SK-N-SH (cell line): ENCODE data around the gene LTBP1. TPM values are rescaled to one million over a fixed set of nuclear protein-coding genes. Genes with fewer than 3 reads are reported as not detected.

Source experiments
- CTCF ChIA-PET: fragments of 300-600, 350-600 bp; formaldehyde crosslinking; extraction: SDS; loops from one replicate; lab custom pipeline; 2021; lab: Yijun Ruan, JAX
- POLR2A ChIA-PET: fragments of 350-600 bp; sonication (Branson Sonifier 250); formaldehyde crosslinking; extraction: SDS; loops from one replicate; lab custom pipeline; 2020; ENCODE audit warnings: antibody characterized with exemption, inconsistent platforms; lab: Yijun Ruan, JAX
- DNase-seq: peaks from one replicate; pipeline ENCODE4 v3.0.0; 2012
- H2AFZ ChIP-seq: fragments of 200-600 bp; sonication (generic); 2 replicates; pipeline ENCODE4 v1.8.1; 2016; ENCODE audit warnings: antibody characterized with exemption, mild to moderate bottlenecking, low read depth
- H3F3A ChIP-seq: fragments of 200-600 bp; sonication (generic); replicated peaks from 2 replicates; pipeline ENCODE3; 2016; ENCODE audit warnings: antibody characterized with exemption, mild to moderate bottlenecking; ENCODE audit not compliant: insufficient read depth
- H3K27ac ChIP-seq, 2 experiments: fragments of 200-500 bp in 1 of 2; fragments of 200-600 bp in 1 of 2; sonication (Bioruptor generic) in 1 of 2; sonication (generic), shearing (Covaris generic) in 1 of 2; 2 replicates each; pipeline versions ENCODE4 v1.5.1 to v1.6.1; 2014 to 2016; ENCODE audit warnings: low read depth in 2 of 2, inconsistent platforms in 1 of 2, low read length in 1 of 2, mild to moderate bottlenecking in 1 of 2, mixed read lengths in 1 of 2
- H3K27me3 ChIP-seq: fragments of 200-600 bp; sonication (generic), shearing (Covaris generic); 2 replicates; pipeline ENCODE4 v1.6.1; 2016; ENCODE audit warnings: mixed run types; ENCODE audit not compliant: insufficient read depth
- H3K36me3 ChIP-seq, 2 experiments: fragments of 200-500 bp in 1 of 2; fragments of 200-600 bp in 1 of 2; sonication (Bioruptor generic) in 1 of 2; sonication (generic) in 1 of 2; replicated peaks in 1 of 2; 2 replicates each; pipeline versions ENCODE3 to v1.5.1; 2014 to 2016; ENCODE audit warnings: low read length in 1 of 2, mild to moderate bottlenecking in 1 of 2; ENCODE audit not compliant: insufficient read depth in 2 of 2, control insufficient read depth in 1 of 2
- H3K4me1 ChIP-seq, 2 experiments: fragments of 200-500 bp in 1 of 2; fragments of 200-600 bp in 1 of 2; sonication (Bioruptor generic) in 1 of 2; sonication (generic), shearing (Covaris generic) in 1 of 2; 2 replicates each; pipeline versions ENCODE4 v1.5.1 to v1.6.1; 2014 to 2016; ENCODE audit warnings: low read depth in 1 of 2, low read length in 1 of 2, mixed run types in 1 of 2; ENCODE audit not compliant: insufficient read depth in 2 of 2, control insufficient read depth in 1 of 2
- H3K4me2 ChIP-seq: fragments of 200-600 bp; sonication (generic), shearing (Covaris generic); 2 replicates; pipeline ENCODE4 v1.6.1; 2017; ENCODE audit warnings: mixed run types
- H3K4me3 ChIP-seq, 2 experiments: fragments of 200-500 bp in 1 of 2; fragments of 200-600 bp in 1 of 2; sonication (Bioruptor generic) in 1 of 2; sonication (generic), shearing (Covaris generic) in 1 of 2; 2 replicates each; pipeline versions ENCODE4 v1.5.1 to v1.8.1; 2014 to 2016; ENCODE audit warnings: low read depth in 2 of 2, inconsistent platforms in 1 of 2, low read length in 1 of 2, mild to moderate bottlenecking in 1 of 2, mixed read lengths in 1 of 2, moderate library complexity in 1 of 2
- H3K79me2 ChIP-seq: fragments of 200-600 bp; sonication (generic); 2 replicates; pipeline ENCODE4 v1.8.1; 2017; ENCODE audit warnings: mild to moderate bottlenecking; ENCODE audit not compliant: insufficient read depth
- H3K9ac ChIP-seq: fragments of 200-600 bp; sonication (generic); 2 replicates; pipeline ENCODE4 v1.6.1; 2017; ENCODE audit warnings: mixed run types
- H3K9me2 ChIP-seq: fragments of 200-600 bp; sonication (generic); 2 replicates; pipeline ENCODE4 v1.6.1; 2017; ENCODE audit warnings: mixed run types
- H3K9me3 ChIP-seq: fragments of 200-600 bp; sonication (generic); 2 replicates; pipeline ENCODE4 v1.6.1; 2017; ENCODE audit warnings: mixed run types, mild to moderate bottlenecking, moderate library complexity
- H4K20me1 ChIP-seq: fragments of 200-600 bp; sonication (generic); 2 replicates; pipeline ENCODE4 v1.6.1; 2017; ENCODE audit warnings: mild to moderate bottlenecking, mixed run types; ENCODE audit not compliant: insufficient read depth
- CHD2 ChIP-seq: fragments of 150-350 bp; IDR thresholded peaks from 2 replicates; pipeline ENCODE4 v1.6.1; 2018; ENCODE audit warnings: low read length; ENCODE audit not compliant: partially characterized antibody
- ELF1 ChIP-seq: IDR thresholded peaks from 2 replicates; pipeline ENCODE4 v1.4.0; 2012
- EP300 ChIP-seq, 2 experiments: IDR thresholded peaks; 2 replicates each; pipeline versions ENCODE4 v1.4.0 to v1.6.1; 2012; ENCODE audit warnings: borderline replicate concordance in 1 of 2, low read depth in 1 of 2, low read length in 1 of 2
- EZH2phosphoT487 ChIP-seq: fragments of 200-600 bp; sonication (generic); IDR thresholded peaks from 2 replicates; pipeline ENCODE4 v1.6.1; 2017; ENCODE audit warnings: low read depth, mixed run types, mild to moderate bottlenecking, antibody characterized with exemption, moderate library complexity, borderline replicate concordance
- FOSL2 ChIP-seq: IDR thresholded peaks from 2 replicates; pipeline ENCODE4 v1.4.0; 2012; ENCODE audit warnings: low read depth, mild to moderate bottlenecking, moderate library complexity, borderline replicate concordance
- FOXM1 ChIP-seq: IDR thresholded peaks from 2 replicates; pipeline ENCODE4 v1.4.0; 2012; ENCODE audit warnings: low read depth, mild to moderate bottlenecking
- GABPA ChIP-seq: IDR thresholded peaks from 2 replicates; pipeline ENCODE4 v1.4.0; 2012; ENCODE audit warnings: low read depth, mild to moderate bottlenecking
- JUND ChIP-seq: IDR thresholded peaks from 2 replicates; pipeline ENCODE4 v1.4.0; 2012
- MEF2A ChIP-seq: IDR thresholded peaks from 2 replicates; pipeline ENCODE4 v1.4.0; 2012; ENCODE audit warnings: low read depth, borderline replicate concordance
- NFIC ChIP-seq: IDR thresholded peaks from 2 replicates; pipeline ENCODE4 v1.4.0; 2012; ENCODE audit warnings: borderline replicate concordance
- RAD21 ChIP-seq: IDR thresholded peaks from 2 replicates; pipeline ENCODE4 v1.6.1; 2012; ENCODE audit warnings: mild to moderate bottlenecking, low read length
- RCOR1 ChIP-seq: fragments of 150-350 bp; IDR thresholded peaks from 2 replicates; pipeline ENCODE4 v1.6.1; 2017; ENCODE audit warnings: antibody characterized with exemption, low read length
- RFX5 ChIP-seq: IDR thresholded peaks from 2 replicates; pipeline ENCODE4 v1.6.1; 2012; ENCODE audit warnings: mild to moderate bottlenecking, improper control_type of control experiment, low read length
- RXRA ChIP-seq: IDR thresholded peaks from 2 replicates; pipeline ENCODE4 v1.4.0; 2012; ENCODE audit warnings: low read depth, mild to moderate bottlenecking, borderline replicate concordance
- SIN3A ChIP-seq: IDR thresholded peaks from 2 replicates; pipeline ENCODE4 v1.6.1; 2012; ENCODE audit warnings: low read depth, mild to moderate bottlenecking, low read length, moderate library complexity, borderline replicate concordance
- SMC3 ChIP-seq: IDR thresholded peaks from 2 replicates; pipeline ENCODE4 v1.6.1; 2012; ENCODE audit warnings: low read depth, low read length, improper control_type of control experiment
- YY1 ChIP-seq: IDR thresholded peaks from 2 replicates; pipeline ENCODE4 v1.4.0; 2012; ENCODE audit warnings: low read depth, mild to moderate bottlenecking
- whole genome bisulfite sequencing: methylation state at CpG from one replicate; pipeline ENCODE4 v1.1.6; 2017; ENCODE audit warnings: low lambda C conversion rate; 5-methylcytosine and 5-hydroxymethylcytosine counted together
- polyA plus RNA-seq, 3 experiments: library from polyadenylated mRNA; depleted of rRNA; stranded (reverse); fragments of >200 nt; gene quantifications; 2 replicates each; pipeline ENCODE4 v1.2.3, GENCODE V29; 2012
- TF ChIP-seq, protein P1 (sequence below): IDR thresholded peaks from 2 replicates; pipeline ENCODE4 v1.4.0; 2012; ENCODE audit warnings: low read depth
- TF ChIP-seq, protein P2 (sequence below): fragments of 150-350 bp; IDR thresholded peaks from 2 replicates; pipeline ENCODE4 v1.6.1; 2016; ENCODE audit warnings: mild to moderate bottlenecking, low read depth, low read length
- TF ChIP-seq, protein P3 (sequence below): IDR thresholded peaks from 2 replicates; pipeline ENCODE4 v1.4.0; 2012; ENCODE audit warnings: low read depth, borderline replicate concordance
- TF ChIP-seq, protein P4 (sequence below): fragments of 150-350 bp; IDR thresholded peaks from 2 replicates; pipeline ENCODE4 v1.6.1; 2017; ENCODE audit warnings: antibody characterized with exemption, low read length, low read depth, borderline replicate concordance

The LTBP1 gene
- polyA plus RNA-seq, 1 of the 3 experiments (the other 2 are of a cell fraction): 467 TPM

DNA sequence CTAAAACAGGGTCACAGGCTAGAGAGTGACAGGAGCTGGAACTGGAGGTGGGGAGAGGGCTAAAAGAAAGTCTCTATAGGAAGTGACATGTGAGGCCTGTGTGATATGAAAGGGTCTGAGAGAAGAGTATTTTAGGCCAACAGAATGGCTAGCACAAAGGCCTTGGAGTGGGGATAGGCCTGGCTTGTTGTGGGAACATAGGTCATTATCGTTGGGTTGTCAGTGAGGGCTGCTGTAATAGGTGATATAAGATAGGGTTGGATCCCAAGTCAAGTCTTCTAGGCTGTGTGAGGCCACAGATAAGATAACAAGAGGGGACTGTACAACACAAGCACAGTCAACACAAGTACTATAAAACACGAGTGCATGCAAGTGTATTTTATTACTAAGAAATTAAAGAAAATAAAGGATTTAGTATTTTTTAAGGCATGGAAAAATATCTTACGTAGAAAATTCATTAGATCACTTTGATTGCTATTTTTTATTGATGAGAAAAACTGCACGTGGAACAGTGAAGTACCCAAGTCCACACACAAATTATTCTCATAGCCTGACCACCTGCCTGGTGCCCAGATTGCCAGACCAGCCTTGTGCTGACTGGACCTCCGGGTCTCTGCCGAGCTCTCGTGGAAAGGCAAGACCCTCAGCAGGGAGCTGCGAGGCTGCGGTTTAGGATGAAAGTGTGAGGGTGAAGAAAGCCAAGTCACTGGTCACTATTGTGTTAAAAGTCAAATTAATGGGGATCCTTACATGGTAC, 14.1 kb downstream of the LTBP1 start:
- no peaks in the 10 kb centered on the region for H4K20me1 ChIP-seq
- 68% methylated on average over 9 of the region's 9 CpGs for WGBS
- no peaks in the 10 kb centered on the region for H3K9me3 ChIP-seq
- no peak for TF ChIP-seq CHD2
- TF ChIP-seq RXRA: no peak
- TF ChIP-seq RFX5: no peak
- TF ChIP-seq RCOR1: no peak
- no peak for TF ChIP-seq FOSL2
- TF ChIP-seq, protein P1, sequence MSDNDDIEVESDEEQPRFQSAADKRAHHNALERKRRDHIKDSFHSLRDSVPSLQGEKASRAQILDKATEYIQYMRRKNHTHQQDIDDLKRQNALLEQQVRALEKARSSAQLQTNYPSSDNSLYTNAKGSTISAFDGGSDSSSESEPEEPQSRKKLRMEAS: no peak
- TF ChIP-seq JUND: no peak
- TF ChIP-seq EZH2phosphoT487: no peak
- no peak for TF ChIP-seq YY1
- H3K9me2 ChIP-seq: no peaks in the 10 kb centered on the region
- peaks cover 7% of the 10 kb centered on the region for H3F3A ChIP-seq
- H2AFZ ChIP-seq: no peak overlapping the region
- H3K9ac ChIP-seq: no peak overlapping the region
- no peaks in the 10 kb centered on the region for H3K79me2 ChIP-seq
- no peak overlapping the region for H3K27ac ChIP-seq
- ChIA-PET CTCF (interaction anchor here (0.6 kb wide), 1 partner anchor 412 kb away, joined by 3 read pairs; no protein-coding TSS in a partner anchor), POLR2A (no interaction called here)
- peaks cover 0 to 3% of the 10 kb centered on the region in 2 experiments for H3K36me3 ChIP-seq
- H3K27me3 ChIP-seq: no peaks in the 10 kb centered on the region
- H3K4me1 ChIP-seq: no peaks in the 10 kb centered on the region
- H3K4me3 ChIP-seq: no peak overlapping the region
- no peak overlapping the region for H3K4me2 ChIP-seq
- DNase-seq: no peak

DNA sequence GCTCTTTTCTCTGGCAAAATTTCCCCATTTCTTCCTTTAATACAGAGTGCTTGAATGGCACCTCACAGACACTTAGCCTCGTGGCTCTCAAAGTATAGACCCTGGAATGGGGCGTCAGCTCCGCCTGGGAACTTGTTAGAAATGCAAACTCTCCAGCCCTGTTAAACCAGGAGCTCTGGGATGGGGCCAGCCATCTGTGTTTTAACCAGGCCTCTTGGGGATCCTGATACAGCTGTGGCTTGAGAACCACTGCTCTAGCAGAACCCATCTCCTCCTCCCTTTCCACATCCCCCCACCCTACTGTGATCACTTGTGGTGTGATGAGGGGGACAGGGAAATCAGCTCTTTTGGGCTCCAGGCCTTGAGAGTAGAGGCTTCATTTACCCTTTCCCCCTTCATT, 15.9 kb downstream of the LTBP1 start:
- Histone ChIP-seq H3K79me2 (no peaks in the 10 kb centered on the region), H3K9me2 (no peaks in the 10 kb centered on the region), H3K9ac (no peak overlapping the region), H3K36me3 (peaks cover 0 to 3% of the 10 kb centered on the region in 2 experiments), H3K27ac (no peak overlapping the region), H3F3A (peaks cover 11% of the 10 kb centered on the region), H3K4me1 (no peaks in the 10 kb centered on the region), H3K4me2 (no peak overlapping the region), H2AFZ (no peak overlapping the region), H4K20me1 (no peaks in the 10 kb centered on the region), H3K4me3 (no peak overlapping the region), H3K9me3 (no peaks in the 10 kb centered on the region), H3K27me3 (no peaks in the 10 kb centered on the region)
- ChIA-PET CTCF (interaction anchor here (1.6 kb wide), 1 partner anchor 18 kb away, joined by 4 read pairs; no protein-coding TSS in a partner anchor), POLR2A (no interaction called here)
- WGBS: 56% methylated on average over 3 of the region's 3 CpGs
- no peak for TF ChIP-seq ELF1
- no peak for TF ChIP-seq GABPA
- TF ChIP-seq, protein P2, sequence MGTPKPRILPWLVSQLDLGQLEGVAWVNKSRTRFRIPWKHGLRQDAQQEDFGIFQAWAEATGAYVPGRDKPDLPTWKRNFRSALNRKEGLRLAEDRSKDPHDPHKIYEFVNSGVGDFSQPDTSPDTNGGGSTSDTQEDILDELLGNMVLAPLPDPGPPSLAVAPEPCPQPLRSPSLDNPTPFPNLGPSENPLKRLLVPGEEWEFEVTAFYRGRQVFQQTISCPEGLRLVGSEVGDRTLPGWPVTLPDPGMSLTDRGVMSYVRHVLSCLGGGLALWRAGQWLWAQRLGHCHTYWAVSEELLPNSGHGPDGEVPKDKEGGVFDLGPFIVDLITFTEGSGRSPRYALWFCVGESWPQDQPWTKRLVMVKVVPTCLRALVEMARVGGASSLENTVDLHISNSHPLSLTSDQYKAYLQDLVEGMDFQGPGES: no peak
- TF ChIP-seq YY1: no peak
- no peak for TF ChIP-seq EP300 (IDR thresholded peaks at IDR 0.05; ENCODE audit: borderline replicate concordance in 1 of 2, low read depth in 1 of 2, low read length in 1 of 2)
- TF ChIP-seq CHD2: no peak
- TF ChIP-seq NFIC: no peak
- no peak for TF ChIP-seq FOXM1
- TF ChIP-seq MEF2A: no peak
- TF ChIP-seq EZH2phosphoT487: no peak
- no peak for TF ChIP-seq RAD21
- TF ChIP-seq, protein P3, sequence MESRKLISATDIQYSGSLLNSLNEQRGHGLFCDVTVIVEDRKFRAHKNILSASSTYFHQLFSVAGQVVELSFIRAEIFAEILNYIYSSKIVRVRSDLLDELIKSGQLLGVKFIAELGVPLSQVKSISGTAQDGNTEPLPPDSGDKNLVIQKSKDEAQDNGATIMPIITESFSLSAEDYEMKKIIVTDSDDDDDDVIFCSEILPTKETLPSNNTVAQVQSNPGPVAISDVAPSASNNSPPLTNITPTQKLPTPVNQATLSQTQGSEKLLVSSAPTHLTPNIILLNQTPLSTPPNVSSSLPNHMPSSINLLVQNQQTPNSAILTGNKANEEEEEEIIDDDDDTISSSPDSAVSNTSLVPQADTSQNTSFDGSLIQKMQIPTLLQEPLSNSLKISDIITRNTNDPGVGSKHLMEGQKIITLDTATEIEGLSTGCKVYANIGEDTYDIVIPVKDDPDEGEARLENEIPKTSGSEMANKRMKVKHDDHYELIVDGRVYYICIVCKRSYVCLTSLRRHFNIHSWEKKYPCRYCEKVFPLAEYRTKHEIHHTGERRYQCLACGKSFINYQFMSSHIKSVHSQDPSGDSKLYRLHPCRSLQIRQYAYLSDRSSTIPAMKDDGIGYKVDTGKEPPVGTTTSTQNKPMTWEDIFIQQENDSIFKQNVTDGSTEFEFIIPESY: no peak
- TF ChIP-seq RFX5: no peak
- no peak for TF ChIP-seq SIN3A
- no peak for TF ChIP-seq RCOR1
- no peak for TF ChIP-seq SMC3
- TF ChIP-seq, protein P4, sequence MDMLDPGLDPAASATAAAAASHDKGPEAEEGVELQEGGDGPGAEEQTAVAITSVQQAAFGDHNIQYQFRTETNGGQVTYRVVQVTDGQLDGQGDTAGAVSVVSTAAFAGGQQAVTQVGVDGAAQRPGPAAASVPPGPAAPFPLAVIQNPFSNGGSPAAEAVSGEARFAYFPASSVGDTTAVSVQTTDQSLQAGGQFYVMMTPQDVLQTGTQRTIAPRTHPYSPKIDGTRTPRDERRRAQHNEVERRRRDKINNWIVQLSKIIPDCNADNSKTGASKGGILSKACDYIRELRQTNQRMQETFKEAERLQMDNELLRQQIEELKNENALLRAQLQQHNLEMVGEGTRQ: no peak
- DNase-seq: no peak
